NK-92 treated with Interleukin-12 subunit alpha and Interleukin-12 subunit beta, amount 100 ng/mL, for 24 hours (cell line): ENCODE data around the gene CST1.

Experiments used
- DNase-seq: peaks from one replicate; lab custom pipeline; 2025; lab: John Stamatoyannopoulos, UW

Gene CST1

GRCh38 chr20:23702021-23702420 is 48.7 kb downstream of the CST1 start:
- DNase-seq, result no peak

DNA sequence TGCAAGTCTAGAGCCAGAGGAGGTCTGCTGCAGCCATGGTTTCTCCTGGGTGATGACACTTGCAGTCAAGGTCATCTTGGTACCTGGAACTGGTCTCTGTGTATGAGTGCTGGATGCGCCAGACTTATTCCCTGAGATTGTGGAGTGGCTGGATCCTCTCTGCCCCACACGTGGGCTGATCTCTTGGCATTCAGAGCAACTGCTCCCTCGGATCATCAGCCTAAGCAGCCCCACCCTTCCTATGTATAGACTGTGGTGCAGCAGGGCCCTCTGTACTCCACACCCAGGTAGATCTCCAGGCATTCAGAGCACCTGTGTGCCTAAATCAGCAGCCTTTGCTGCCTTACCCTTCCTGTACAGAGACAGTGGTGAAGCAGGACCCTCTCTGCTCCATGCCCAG is 49.8 kb downstream of the CST1 start:
- no peak for DNase-seq

GRCh38 chr20:23697947-23698346 is 52.8 kb downstream of the CST1 start:
- no peak for DNase-seq
